HG02938 (cell line): Measurements from ENCODE around the gene UGDH.
"Not testable (repeated sequence)": the region's sequence is repeated elsewhere in the genome, so short reads cannot be mapped to it uniquely, and the experiment has no call there.

Experiments used
- ATAC-seq: cut with Tn5 transposase; IDR thresholded peaks from one replicate; pipeline ENCODE4 v1.9.1; 2021; ENCODE audit warnings: mild to moderate bottlenecking, moderate library complexity; ENCODE audit not compliant: unreplicated experiment

UGDH gene

DNA sequence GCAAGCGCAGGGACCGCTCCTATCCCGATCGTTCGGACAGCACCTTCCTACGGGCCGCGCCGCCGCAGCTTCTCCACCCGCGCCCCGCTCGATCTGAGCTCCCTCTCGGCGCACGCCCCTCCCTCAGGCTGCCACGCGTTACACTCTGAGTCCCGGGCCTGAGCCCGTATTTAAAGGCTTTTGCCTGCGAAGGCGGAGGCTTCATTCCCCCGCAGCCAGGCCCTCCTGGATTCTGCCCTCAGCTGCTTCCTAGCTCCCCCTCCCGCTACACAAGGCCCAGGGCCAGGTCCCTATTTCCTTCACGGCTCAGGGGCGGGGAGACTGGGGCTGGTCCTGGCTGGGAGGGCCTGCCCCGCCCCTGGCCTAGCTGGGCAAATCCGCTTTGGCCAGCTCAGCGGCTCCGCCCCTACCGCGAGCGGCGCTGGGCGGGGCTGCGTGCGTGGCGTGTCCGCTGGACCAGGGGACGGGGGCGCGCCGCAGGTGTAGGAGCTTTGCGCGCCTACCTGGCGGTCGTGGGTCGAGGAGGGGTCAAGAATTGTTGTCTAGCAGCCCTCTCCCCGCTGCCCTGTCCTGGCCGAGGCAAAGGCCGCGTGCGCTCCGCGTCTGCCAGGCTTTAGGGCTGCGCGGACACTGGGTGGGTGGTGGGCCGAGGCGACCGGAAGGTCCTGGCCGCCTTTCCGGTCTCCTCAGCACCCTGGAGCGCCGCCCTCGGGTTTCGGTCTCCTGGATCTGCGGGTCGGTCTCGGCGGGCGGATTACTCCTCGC lies at the start of gene UGDH:
Gene UGDH (minus strand): TSS at position 144 of the 765 bp plus-strand sequence. CDS start 5,927 bp downstream, outside the sequence.
- peak; percentile 91 for ATAC-seq

GRCh38 chr4:39574946-39575345 lies 47.7 kb upstream of the UGDH start:
- ATAC-seq: no peak

GRCh38 chr4:39571504-39571903 lies 44.3 kb upstream of the UGDH start:
- ATAC-seq: no peak

DNA sequence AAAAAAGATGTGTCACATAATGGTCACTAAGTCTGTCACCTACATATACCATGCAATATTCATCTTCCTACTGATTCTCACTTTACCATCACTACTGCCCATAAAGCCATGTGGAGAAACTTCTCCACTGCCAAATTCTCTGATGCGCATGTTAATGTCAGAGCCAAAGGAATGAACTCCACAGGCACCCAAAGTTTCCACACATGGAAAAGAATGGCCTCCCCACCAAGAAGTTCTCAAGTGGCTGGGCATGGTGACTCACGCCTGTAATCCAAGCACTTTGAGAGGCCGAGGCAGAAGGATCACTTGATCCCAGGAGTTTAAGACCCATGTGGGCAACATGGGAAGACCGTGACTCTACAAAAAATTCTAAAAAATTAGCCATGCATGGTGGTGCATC lies 43.8 kb upstream of the UGDH start:
- ATAC-seq: no peak

GRCh38 chr4:39569209-39569608 lies 42.0 kb upstream of the UGDH start:
- peak; percentile 35 for ATAC-seq

- peak; percentile 59 for ATAC-seq
Measured at GRCh38 chr4:39568805-39569204, 41.6 kb upstream of the UGDH start.

- no peak for ATAC-seq
Measured at GRCh38 chr4:39565878-39566600, 38.8 kb upstream of the UGDH start.

GRCh38 chr4:39563346-39563847 lies 36.2 kb upstream of the UGDH start:
- ATAC-seq: no peak

DNA sequence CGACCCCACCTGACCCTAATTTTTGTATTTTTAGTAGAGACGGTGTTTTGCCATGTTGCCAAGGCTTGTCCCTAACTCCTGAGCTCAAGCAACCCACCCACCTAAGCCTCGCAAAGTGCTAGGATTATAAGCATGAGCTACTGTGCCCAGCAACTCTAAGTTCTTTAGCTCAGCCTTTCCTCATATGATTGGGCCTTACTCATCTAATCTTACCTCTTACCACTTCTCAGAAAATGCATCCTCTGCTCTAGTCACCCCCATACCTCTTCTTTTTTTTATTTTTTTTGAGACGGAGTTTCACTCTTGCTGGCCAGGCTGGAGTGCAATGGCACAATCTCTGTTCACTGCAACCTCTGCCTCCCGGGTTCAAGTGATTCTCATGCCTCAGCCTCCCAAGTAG lies 35.6 kb upstream of the UGDH start:
- no peak for ATAC-seq

DNA sequence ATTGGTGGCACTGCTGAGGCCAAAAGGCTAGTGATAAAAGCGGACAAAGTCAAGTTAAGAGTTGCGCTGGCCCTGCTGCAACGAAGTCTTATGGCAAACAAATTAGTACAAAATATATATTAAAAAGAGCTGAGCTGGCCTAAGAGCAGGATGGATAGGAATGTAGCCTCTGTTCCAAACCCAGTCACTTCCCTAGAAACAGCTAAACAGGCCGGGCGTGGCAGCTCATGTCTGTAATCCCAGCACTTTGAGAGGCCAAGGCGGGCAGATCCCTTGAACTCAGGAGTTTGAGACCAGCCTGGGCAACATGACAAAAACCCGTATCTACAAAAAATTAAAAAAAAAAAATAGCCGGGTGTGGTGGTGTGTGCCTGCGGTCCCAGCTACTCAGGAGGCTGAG lies 32.4 kb upstream of the UGDH start:
- no peak for ATAC-seq

DNA sequence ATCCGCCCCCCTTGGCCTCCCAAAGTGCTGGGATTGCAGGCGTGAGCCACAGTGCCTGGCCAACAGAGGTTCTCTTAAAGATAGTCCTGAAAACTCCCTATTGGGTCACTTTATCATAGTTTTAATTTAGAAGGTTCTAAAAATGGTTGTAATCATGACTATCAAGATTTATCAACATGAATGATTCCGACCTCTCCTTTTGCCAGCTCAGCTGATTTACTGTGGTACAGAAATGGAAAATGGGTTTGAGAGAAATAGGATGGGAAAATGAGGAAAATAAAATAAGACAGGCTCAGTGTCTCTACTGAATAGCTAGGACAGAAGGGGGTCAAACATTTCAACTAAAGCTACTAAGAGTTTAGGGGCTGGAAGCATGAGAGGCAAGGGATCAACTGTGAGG lies 28.2 kb upstream of the UGDH start:
- ATAC-seq: no peak

- no peak for ATAC-seq
Measured at GRCh38 chr4:39548425-39549067, 21.3 kb upstream of the UGDH start.

DNA sequence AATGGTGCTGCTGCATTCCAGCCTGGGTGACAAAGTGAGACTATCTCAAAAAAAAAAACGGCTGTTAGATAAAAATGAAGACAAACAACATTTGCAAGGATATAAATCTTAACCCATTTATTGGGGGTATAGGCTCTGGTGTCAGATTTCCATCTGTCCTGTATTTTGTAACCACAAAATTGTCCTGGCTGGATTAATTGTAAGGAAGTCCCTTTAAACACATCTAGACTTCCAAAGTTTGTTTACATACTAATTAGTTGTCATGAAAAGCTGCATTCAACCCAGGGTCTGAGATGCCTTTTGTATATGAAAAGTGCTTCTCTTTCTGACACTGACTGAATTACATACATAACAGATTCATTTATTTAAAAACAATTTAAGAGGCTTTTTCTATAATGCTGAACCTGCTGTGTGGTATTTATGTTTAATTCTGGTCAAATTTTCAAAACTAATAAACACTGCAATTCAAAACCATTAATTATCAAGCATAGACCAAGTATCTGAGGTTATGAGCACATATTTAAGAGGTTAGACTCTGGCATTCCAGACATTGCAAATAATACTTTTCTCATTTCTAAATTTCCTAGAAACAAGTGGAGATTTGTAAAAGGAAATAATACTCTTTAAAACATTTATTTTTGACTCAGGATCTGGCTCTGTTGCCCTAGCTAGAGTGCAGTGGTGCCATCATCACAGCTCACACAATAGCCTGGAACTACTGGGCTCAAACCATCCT lies 17.5 kb upstream of the UGDH start:
- no peak for ATAC-seq

GRCh38 chr4:39544080-39544479 lies 16.8 kb upstream of the UGDH start:
- ATAC-seq: not testable (repeated sequence)

DNA sequence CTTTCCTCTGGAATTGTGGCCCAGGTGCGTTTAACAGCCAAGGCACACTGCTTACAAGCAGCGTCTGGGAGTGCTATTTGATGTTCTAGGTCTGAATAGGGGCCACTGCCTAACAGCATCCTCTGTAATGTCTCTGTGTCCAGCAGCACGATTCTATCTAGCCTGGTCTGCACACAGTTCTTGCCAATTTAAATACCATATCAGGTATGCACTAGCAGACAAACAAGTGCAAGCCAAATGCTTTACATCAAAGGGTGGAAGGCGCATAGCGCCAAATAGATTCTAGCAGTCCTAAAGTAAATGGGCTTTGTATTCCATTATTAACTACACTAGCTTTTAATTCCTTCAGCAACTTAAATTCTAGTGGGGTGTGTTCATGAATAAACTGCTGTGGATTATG lies 15.8 kb upstream of the UGDH start:
- ATAC-seq: no peak

DNA sequence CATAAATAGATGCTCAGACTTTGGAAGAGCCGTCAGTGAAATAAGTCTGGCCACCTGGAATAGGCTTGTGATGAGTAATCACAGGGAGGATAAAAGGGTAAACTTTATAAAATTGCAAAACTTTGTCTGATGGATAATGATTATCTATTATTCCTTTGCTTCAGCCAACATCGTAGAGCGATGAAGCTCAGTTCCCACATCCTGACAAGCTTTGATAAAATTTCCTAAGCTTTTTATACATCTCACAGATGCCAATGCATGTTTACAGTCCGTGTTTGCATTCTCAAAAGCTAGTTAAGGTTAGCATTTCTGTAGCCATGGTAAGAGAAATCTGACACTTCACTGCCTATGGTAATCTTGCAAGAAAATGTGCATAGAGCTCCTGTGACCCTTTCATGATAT lies 15.4 kb upstream of the UGDH start:
- no peak for ATAC-seq

GRCh38 chr4:39541987-39542610 lies 14.9 kb upstream of the UGDH start:
- no peak for ATAC-seq

DNA sequence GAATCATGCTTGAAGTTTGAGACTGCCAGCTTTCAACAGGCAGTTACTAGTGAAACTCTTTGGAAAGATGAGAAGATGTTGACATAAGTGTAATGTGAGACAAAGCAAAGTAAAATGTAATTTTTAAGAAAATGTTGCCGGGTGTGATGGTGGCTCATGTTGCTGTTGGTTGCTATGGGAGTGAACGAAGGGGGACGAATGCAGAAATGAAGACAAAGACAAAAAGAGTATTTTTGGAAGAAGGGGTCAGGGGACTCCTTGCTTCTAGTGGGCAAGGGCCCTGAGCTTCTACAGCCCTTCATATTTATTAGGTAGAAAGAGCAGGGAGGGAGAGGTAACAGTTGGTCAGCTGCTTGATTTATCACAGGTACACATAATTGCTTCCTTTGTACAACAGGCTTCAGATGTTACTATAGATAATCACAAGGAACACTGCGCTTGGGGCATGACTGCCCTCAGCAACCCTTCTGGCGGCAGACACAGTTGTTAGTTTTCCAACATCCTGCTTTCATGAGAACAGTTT lies 11.9 kb upstream of the UGDH start:
- no peak for ATAC-seq

DNA sequence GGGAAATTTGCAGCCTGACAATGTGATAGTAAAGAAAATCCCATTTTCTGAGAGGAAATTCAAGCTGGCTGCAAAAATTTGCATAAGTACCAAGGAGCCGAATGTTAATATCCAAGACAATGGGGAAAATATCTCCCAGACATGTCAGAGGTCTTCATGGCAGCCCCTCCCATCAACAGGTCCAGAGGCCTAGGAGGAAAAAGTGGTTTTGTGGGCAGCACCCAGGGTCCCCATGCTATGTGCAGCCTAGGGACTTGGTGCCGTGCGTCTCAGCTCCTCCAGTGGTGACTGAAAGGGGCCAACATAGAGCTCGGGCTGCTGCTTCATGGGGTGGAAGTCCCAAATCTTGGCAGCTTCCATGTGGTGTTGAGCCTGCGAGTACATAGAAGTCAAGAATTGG lies 6.3 kb upstream of the UGDH start:
- no peak for ATAC-seq

DNA sequence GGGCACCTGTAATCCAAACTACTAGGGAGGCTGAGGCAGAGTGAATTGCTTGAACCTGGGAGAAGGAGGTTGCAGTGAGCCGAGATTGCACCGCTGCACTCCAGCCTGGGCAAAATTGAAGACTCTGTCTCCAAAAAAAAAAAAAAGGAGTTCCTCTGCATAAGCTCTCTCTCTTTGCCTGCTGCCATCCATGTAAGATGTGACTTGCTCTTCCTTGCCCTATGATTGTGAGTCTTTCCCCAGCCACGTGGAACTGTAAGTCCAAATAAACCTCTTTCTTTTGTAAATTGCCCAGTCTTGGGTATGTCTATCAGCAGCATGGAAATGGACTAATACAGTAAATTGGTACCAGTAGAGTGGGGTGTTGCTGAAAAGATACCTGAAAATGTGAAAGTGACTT lies 5.0 kb upstream of the UGDH start:
- not testable (repeated sequence) for ATAC-seq
